ENCODE results near the gene TSPAN10.
"Not testable (repeated sequence)": the region's sequence is repeated elsewhere in the genome, so short reads cannot be mapped to it uniquely, and the experiment has no call there.

The TSPAN10 gene

GRCh38 chr17:81608605-81609004 lies 28.4 kb upstream of the TSPAN10 start:
- H3K27me3 ChIP-seq, result no peaks in the 10 kb centered on the region
- H3K36me3 ChIP-seq, result peaks cover 72% of the 10 kb centered on the region
- no peaks in the 10 kb centered on the region for H3K4me1 ChIP-seq
- no peaks in the 10 kb centered on the region for H3K9me3 ChIP-seq
- no peak for TF ChIP-seq CTCF (IDR thresholded peaks at IDR 0.05; ENCODE audit: low read depth, low read length)
- no peak overlapping the region for H3K4me3 ChIP-seq (ENCODE audit: low read depth, low read length)
- no peak for DNase-seq

- H3K4me1 ChIP-seq, result no peaks in the 10 kb centered on the region
- peaks cover 64% of the 10 kb centered on the region for H3K36me3 ChIP-seq
- no peaks in the 10 kb centered on the region for H3K27me3 ChIP-seq
- TF ChIP-seq CTCF (IDR thresholded peaks at IDR 0.05; ENCODE audit: low read depth, low read length), result no peak
- H3K9me3 ChIP-seq, result no peaks in the 10 kb centered on the region
- H3K4me3 ChIP-seq (ENCODE audit: low read depth, low read length), result no peak overlapping the region
- no peak for DNase-seq
These were observed 27.3 kb upstream of the TSPAN10 start for GRCh38 chr17:81609541-81610311.

- Histone ChIP-seq H3K4me1 (no peaks in the 10 kb centered on the region), H3K9me3 (no peaks in the 10 kb centered on the region), H3K36me3 (peaks cover 61% of the 10 kb centered on the region), H3K27me3 (no peaks in the 10 kb centered on the region), H3K4me3 (ENCODE audit: low read depth, low read length) (no peak overlapping the region)
- no peak for DNase-seq
- TF ChIP-seq CTCF (IDR thresholded peaks at IDR 0.05; ENCODE audit: low read depth, low read length), result no peak
These were observed 24.6 kb upstream of the TSPAN10 start for GRCh38 chr17:81612172-81612970.

GRCh38 chr17:81615401-81615930 lies 21.5 kb upstream of the TSPAN10 start:
- Histone ChIP-seq H3K4me3 (ENCODE audit: low read depth, low read length) (no peak overlapping the region), H3K27me3 (no peaks in the 10 kb centered on the region), H3K9me3 (no peaks in the 10 kb centered on the region), H3K36me3 (peaks cover 48% of the 10 kb centered on the region), H3K4me1 (no peaks in the 10 kb centered on the region)
- DNase-seq, result no peak
- TF ChIP-seq CTCF (IDR thresholded peaks at IDR 0.05; ENCODE audit: low read depth, low read length), result no peak

GRCh38 chr17:81616877-81617276 lies 20.1 kb upstream of the TSPAN10 start:
- Histone ChIP-seq H3K27me3 (no peaks in the 10 kb centered on the region), H3K4me3 (ENCODE audit: low read depth, low read length) (no peak overlapping the region), H3K9me3 (no peaks in the 10 kb centered on the region; the same call in 1 of the 2 replicates), H3K36me3 (peaks cover 57% of the 10 kb centered on the region), H3K4me1 (no peaks in the 10 kb centered on the region; the same call in 1 of the 2 replicates)
- TF ChIP-seq CTCF (IDR thresholded peaks at IDR 0.05; ENCODE audit: low read depth, low read length), result no peak
- DNase-seq, result no peak

- not testable (repeated sequence) for H3K4me3 ChIP-seq (ENCODE audit: low read depth, low read length); H3K27me3 ChIP-seq; DNase-seq; H3K9me3 ChIP-seq; H3K4me1 ChIP-seq
- H3K36me3 ChIP-seq, result peaks cover 58% of the 10 kb centered on the region
These were observed 18.7 kb upstream of the TSPAN10 start for GRCh38 chr17:81618307-81618706.
